Posterior cingulate gyrus (tissue), 11 donors: ENCODE measurements around the gene ACY1.

Source experiments
- DNase-seq, 10 donors: peaks; one replicate each; pipeline versions ENCODE4 v3.0.0 to v3.0.0-alpha.2; 2020 to 2021; ENCODE audit warnings: mixed read lengths in 3 of 10
- intact Hi-C: fragments of 100-400 bp; cut with DNase I; formaldehyde crosslinking; loops from one replicate; pipeline ENCODE4 v1.15.1; 2023

The ACY1 gene

GRCh38 chr3:51999846-52000245 is 16.5 kb downstream of the ACY1 start:
- intact Hi-C loops = loop anchor here (5.0 kb wide), 1 partner anchor 337 kb away; no protein-coding TSS in a partner anchor

GRCh38 chr3:52001443-52001974 is 18.2 kb downstream of the ACY1 start:
- intact Hi-C loops = loop anchor here (1.0 to 5.0 kb wide), 3 partner anchors 121 to 336 kb away; no protein-coding TSS in a partner anchor
- peak; percentile 62 to 97 (median 82) for DNase-seq

More at GRCh38 chr3:51999846-52000245, 16.5 kb downstream of the ACY1 start:
- no peak for DNase-seq

- DNase-seq = peak in 1 of 10 donors; percentile 39
- intact Hi-C loops = loop anchor here (5.0 kb wide), 1 partner anchor 335 kb away; no protein-coding TSS in a partner anchor
These were observed 19.4 kb downstream of the ACY1 start for GRCh38 chr3:52002748-52003147.

- intact Hi-C loops = loop anchor here (2.0 to 5.0 kb wide), 2 partner anchors 49 to 333 kb away; no protein-coding TSS in a partner anchor
- peak; percentile 52 to 96 (median 72) for DNase-seq
These were observed 20.9 kb downstream of the ACY1 start for GRCh38 chr3:52004163-52004787.

GRCh38 chr3:52004906-52005395 is 21.6 kb downstream of the ACY1 start:
- DNase-seq = peak in 1 of 10 donors; percentile 73
- intact Hi-C loops = loop anchor here (2.0 to 5.0 kb wide), 2 partner anchors 48 to 332 kb away; no protein-coding TSS in a partner anchor

- intact Hi-C loops = loop anchor here (2.0 kb wide), 1 partner anchor 47 kb away; no protein-coding TSS in a partner anchor
These were observed 22.2 kb downstream of the ACY1 start for GRCh38 chr3:52005571-52005986.

GRCh38 chr3:52006017-52006819 is 22.9 kb downstream of the ACY1 start:
- intact Hi-C loops = no loop called here
- DNase-seq = peak in 1 of 10 donors; percentile 69

More at GRCh38 chr3:52005571-52005986, 22.2 kb downstream of the ACY1 start:
- DNase-seq = peak in 5 of 10 donors; percentile 47 to 91 (median 84)

- intact Hi-C loops = no loop called here
These were observed 23.4 kb downstream of the ACY1 start for GRCh38 chr3:52006820-52007133.

GRCh38 chr3:52007291-52007690 is 24.0 kb downstream of the ACY1 start:
- intact Hi-C loops = no loop called here

More at GRCh38 chr3:52006820-52007133, 23.4 kb downstream of the ACY1 start:
- DNase-seq = peak in 1 of 10 donors; percentile 55

GRCh38 chr3:52010431-52010830 is 27.1 kb downstream of the ACY1 start:
- no peak for DNase-seq
- intact Hi-C loops = no loop called here

More at GRCh38 chr3:52007291-52007690, 24.0 kb downstream of the ACY1 start:
- DNase-seq = no peak

GRCh38 chr3:52012699-52013098 is 29.4 kb downstream of the ACY1 start:
- intact Hi-C loops = no loop called here
- peak in 1 of 10 donors; percentile 35 for DNase-seq

- intact Hi-C loops = no loop called here
- peak in 1 of 10 donors; percentile 67 for DNase-seq
These were observed 30.7 kb downstream of the ACY1 start for GRCh38 chr3:52013802-52014598.

- intact Hi-C loops = no loop called here
These were observed 31.3 kb downstream of the ACY1 start for GRCh38 chr3:52014613-52015012.

GRCh38 chr3:52015438-52016228 is 32.3 kb downstream of the ACY1 start:
- intact Hi-C loops = no loop called here
- peak in 1 of 10 donors; percentile 33 for DNase-seq

More at GRCh38 chr3:52014613-52015012, 31.3 kb downstream of the ACY1 start:
- DNase-seq = peak in 3 of 10 donors; percentile 40 to 66 (median 46)

GRCh38 chr3:52017586-52017985 is 34.3 kb downstream of the ACY1 start:
- peak in 2 of 10 donors; percentile 55 to 81 for DNase-seq
- intact Hi-C loops = no loop called here

GRCh38 chr3:52018319-52019000 is 35.1 kb downstream of the ACY1 start:
- intact Hi-C loops = no loop called here
- DNase-seq = peak in 1 of 10 donors; percentile 46

- DNase-seq = peak in 1 of 10 donors; percentile 76
- intact Hi-C loops = no loop called here
These were observed 36.2 kb downstream of the ACY1 start for GRCh38 chr3:52019352-52020080.

- intact Hi-C loops = no loop called here
- DNase-seq = peak in 1 of 10 donors; percentile 64
These were observed 37.5 kb downstream of the ACY1 start for GRCh38 chr3:52020796-52021195.
